GM19240 (cell line): ENCODE measurements around the gene GREB1L.
"Not testable (repeated sequence)": the region's sequence is repeated elsewhere in the genome, so short reads cannot be mapped to it uniquely, and the experiment has no call there.

Experiments used
- DNase-seq: peaks from one replicate; pipeline ENCODE4 v3.0.0; 2011; ENCODE audit warnings: low spot score; ENCODE audit not compliant: insufficient read length

The GREB1L gene

GRCh38 chr18:21242141-21242779, at the start of gene GREB1L:
Gene GREB1L, plus strand, starts transcription at chr18:21242232. Its CDS starts 141,287 bp downstream, at chr18:21383519.
- DNase-seq = no peak

GRCh38 chr18:21192308-21192624, 49.8 kb upstream of the GREB1L start:
- DNase-seq = no peak

GRCh38 chr18:21194871-21195771, 46.9 kb upstream of the GREB1L start:
- no peak for DNase-seq

GRCh38 chr18:21196426-21196825, 45.6 kb upstream of the GREB1L start:
- DNase-seq = no peak

GRCh38 chr18:21203126-21203525, 38.9 kb upstream of the GREB1L start:
- DNase-seq = no peak

- no peak for DNase-seq
Measured at GRCh38 chr18:21203542-21204241, 38.3 kb upstream of the GREB1L start.

GRCh38 chr18:21205695-21206094, 36.3 kb upstream of the GREB1L start:
- no peak for DNase-seq

- no peak for DNase-seq
Measured at GRCh38 chr18:21210278-21210677, 31.8 kb upstream of the GREB1L start.

GRCh38 chr18:21210784-21211183, 31.2 kb upstream of the GREB1L start:
- DNase-seq = no peak

GRCh38 chr18:21214409-21214808, 27.6 kb upstream of the GREB1L start:
- DNase-seq = not testable (repeated sequence)

- no peak for DNase-seq
Measured at GRCh38 chr18:21215490-21215889, 26.5 kb upstream of the GREB1L start.

GRCh38 chr18:21218862-21219261, 23.2 kb upstream of the GREB1L start:
- DNase-seq = no peak

- DNase-seq = no peak
Measured at GRCh38 chr18:21230436-21230835, 11.6 kb upstream of the GREB1L start.

- no peak for DNase-seq
Measured at GRCh38 chr18:21241301-21242048, 557 bp upstream of the GREB1L start.

GRCh38 chr18:21242780-21243401, 859 bp downstream of the GREB1L start:
- DNase-seq = no peak

- no peak for DNase-seq
Measured at GRCh38 chr18:21254576-21254975, 12.5 kb downstream of the GREB1L start.

- DNase-seq = no peak
Measured at GRCh38 chr18:21255211-21255610, 13.2 kb downstream of the GREB1L start.

- DNase-seq = no peak
Measured at GRCh38 chr18:21257386-21257785, 15.4 kb downstream of the GREB1L start.

GRCh38 chr18:21260621-21261020, 18.6 kb downstream of the GREB1L start:
- no peak for DNase-seq

GRCh38 chr18:21261352-21261751, 19.3 kb downstream of the GREB1L start:
- no peak for DNase-seq

- no peak for DNase-seq
Measured at GRCh38 chr18:21262244-21262643, 20.2 kb downstream of the GREB1L start.
